Uterus (tissue), 2 donors: Measurements from ENCODE around the gene DHX30.

Source experiments
- CTCF ChIP-seq, 4 experiments: fragments of 200-600 bp in 2 of 4; fragments of 450-650 bp in 2 of 4; sonication (generic) in 2 of 4; IDR thresholded peaks; one replicate each; pipeline ENCODE4 v1.5.1; 2016 to 2019; ENCODE audit warnings: antibody characterized with exemption in 4 of 4, mild to moderate bottlenecking in 2 of 4, moderate library complexity in 1 of 4
- POLR2A ChIP-seq, 2 donors: fragments of 450-650 bp; IDR thresholded peaks; one replicate each; pipeline ENCODE4 v1.6.1; 2016; ENCODE audit warnings: antibody characterized with exemption in 2 of 2, mild to moderate bottlenecking in 1 of 2, moderate library complexity in 1 of 2

GRCh38 chr3:47791193-47791855 is 11.6 kb upstream of the DHX30 start:
- TF ChIP-seq CTCF (IDR thresholded peaks at IDR 0.05): no peak
- no peak for TF ChIP-seq POLR2A (IDR thresholded peaks at IDR 0.05)
